K562 (cell line): ENCODE measurements around the gene CST2. TPM values are rescaled to one million over a fixed set of nuclear protein-coding genes. Genes with fewer than 3 reads are reported as not detected.
A peak's percentile ranks its signal among the peaks of the same experiment; 100 is the strongest.
"Not testable (repeated sequence)": the region's sequence is repeated elsewhere in the genome, so short reads cannot be mapped to it uniquely, and the experiment has no call there.

Source experiments
- ATAC-seq: fragments of 200-7000 bp; cut with Tn5 transposase; 3 replicates; pipeline ENCODE4 v1.9.1; 2020; ENCODE audit warnings: moderate library complexity
- BruUV-seq: library from RNA; stranded (reverse); fragments of 400-500 nt; replicated peaks from 2 replicates; lab custom pipeline; 2021; lab: Mats Ljungman, UMichigan
- CTCF ChIA-PET: fragments of 300-600 bp; formaldehyde crosslinking; extraction: SDS; loops from one replicate; lab custom pipeline; 2021; ENCODE audit warnings: low intra/inter-chr PET ratio; lab: Yijun Ruan, JAX
- POLR2A ChIA-PET: fragments of 300-600, 350-650 bp; sonication (Branson Sonifier 250); formaldehyde crosslinking; extraction: SDS; loops from one replicate; lab custom pipeline; 2021; ENCODE audit warnings: antibody characterized with exemption, inconsistent platforms; lab: Yijun Ruan, JAX
- DNase-seq, 4 experiments: peaks; one replicate each; pipeline versions ENCODE4 v3.0.0 to v3.0.0-alpha.2; 2011 to 2018; ENCODE audit warnings: low spot score in 3 of 4, mixed read lengths in 3 of 4; ENCODE audit errors: extremely low read depth in 1 of 4
- FAIRE-seq: peaks from 2 replicates; lab custom pipeline; 2011; peaks lifted over from hg19 to GRCh38; lab: Jason Lieb, UNC
- H2AFZ ChIP-seq: 2 replicates; pipeline ENCODE4 v1.6.0; 2011; ENCODE audit warnings: low read depth, low read length, control low read depth, inconsistent platforms
- H3K27ac ChIP-seq: fragments of 200-600 bp; 3 replicates; pipeline ENCODE4 v1.8.0; 2011; ENCODE audit warnings: low read depth, mild to moderate bottlenecking, control low read depth, inconsistent platforms, low read length, moderate library complexity, mixed read lengths; ENCODE audit errors: extremely low read depth
- H3K27me3 ChIP-seq, 2 experiments: fragments of 300-600 bp in 1 of 2; 2 replicates in 1 of 2; 3 replicates in 1 of 2; pipeline versions ENCODE4 v1.6.0 to v1.8.0; 2011; ENCODE audit warnings: inconsistent platforms in 2 of 2, low read length in 2 of 2, mild to moderate bottlenecking in 1 of 2, mixed read lengths in 1 of 2, moderate library complexity in 1 of 2; ENCODE audit not compliant: control insufficient read depth in 2 of 2, insufficient read depth in 2 of 2
- H3K36me3 ChIP-seq: fragments of 300-600 bp; 3 replicates; pipeline ENCODE4 v1.8.0; 2011; ENCODE audit warnings: mild to moderate bottlenecking, low read length, inconsistent platforms; ENCODE audit not compliant: control insufficient read depth, insufficient read depth
- H3K4me1 ChIP-seq, 2 experiments: fragments of 200-600 bp in 1 of 2; replicated peaks in 1 of 2; 2 replicates in 1 of 2; 3 replicates in 1 of 2; pipeline versions ENCODE4 v1.5.1 to v1.8.0; 2011; ENCODE audit warnings: inconsistent platforms in 2 of 2, low read length in 2 of 2, mild to moderate bottlenecking in 1 of 2, mixed read lengths in 1 of 2, moderate library complexity in 1 of 2; ENCODE audit not compliant: control insufficient read depth in 2 of 2, insufficient read depth in 2 of 2
- H3K4me2 ChIP-seq: 2 replicates; pipeline ENCODE4 v1.6.1; 2011; ENCODE audit warnings: low read length, control low read depth, inconsistent platforms, mixed read lengths; ENCODE audit not compliant: insufficient read depth
- H3K4me3 ChIP-seq: fragments of 200-600 bp; sonication (generic), shearing (Covaris generic); 2 replicates; pipeline ENCODE4 v1.5.1; 2016; ENCODE audit warnings: control low read depth, inconsistent platforms
- H3K79me2 ChIP-seq: fragments of 200-600 bp; 3 replicates; pipeline ENCODE4 v1.8.0; 2011; ENCODE audit warnings: low read length, inconsistent platforms; ENCODE audit not compliant: control insufficient read depth, insufficient read depth
- H3K9ac ChIP-seq, 2 experiments: 2 replicates each; pipeline versions ENCODE4 v1.6.0 to v1.6.1; 2011; ENCODE audit warnings: low read depth in 2 of 2, low read length in 2 of 2, control low read depth in 1 of 2, inconsistent platforms in 1 of 2, mild to moderate bottlenecking in 1 of 2, mixed read lengths in 1 of 2; ENCODE audit not compliant: insufficient read depth in 1 of 2
- H3K9me1 ChIP-seq: one replicate; pipeline ENCODE4 v1.6.0; 2011; ENCODE audit warnings: inconsistent platforms, mild to moderate bottlenecking, low read length, moderate library complexity; ENCODE audit not compliant: control insufficient read depth, insufficient read depth
- H3K9me3 ChIP-seq: replicated peaks from 2 replicates; pipeline ENCODE4 v1.5.1; 2011; ENCODE audit warnings: low read depth, low read length, inconsistent platforms; ENCODE audit not compliant: control insufficient read depth, insufficient read depth
- H4K20me1 ChIP-seq: replicated peaks from 2 replicates; pipeline ENCODE4 v1.6.1; 2011; ENCODE audit warnings: low read length, inconsistent platforms, mixed read lengths; ENCODE audit not compliant: control insufficient read depth, insufficient read depth
- C11orf30 ChIP-seq: fragments of 450-650 bp; IDR thresholded peaks from 2 replicates; pipeline ENCODE4 v1.6.1; 2016; ENCODE audit warnings: low read depth, mild to moderate bottlenecking
- ZNF316 ChIP-seq: fragments of 450-650 bp; IDR thresholded peaks from 2 replicates; pipeline ENCODE4 v1.6.1; 2016
- WGBS: fragments of 100-300 bp; shearing (Covaris generic); methylation state at CpG from one replicate; pipeline ENCODE4 v1.1.6; 2016; ENCODE audit warnings: low coverage, mixed read lengths; ENCODE audit not compliant: insufficient coverage; ENCODE audit errors: missing lambda C conversion rate; 5-methylcytosine and 5-hydroxymethylcytosine counted together
- in situ Hi-C: fragments of 300-500 bp; cut with MboI; formaldehyde crosslinking; loops from 4 replicates; pipeline ENCODE4 v1.15.0; 2018; ENCODE audit warnings: inconsistent platforms, mixed read lengths
- intact Hi-C: fragments of 100-400 bp; cut with micrococcal nuclease; formaldehyde crosslinking; loops from 2 replicates; pipeline ENCODE4 v1.14.2; 2022
- polyA plus RNA-seq, 8 experiments: library from polyadenylated mRNA; depleted of rRNA in 4 of 8; stranded (reverse) in 5 of 8; unstranded in 3 of 8; fragments of >200 nt; fragmentation: Nextera tagmentation in 2 of 8; fragmentation: Illumina TruSeq in 1 of 8; extraction: Ambion mirVana in 2 of 8; extraction: Trizol in 1 of 8; gene quantifications; 2 replicates each; pipeline versions ENCODE4 v1.2.1 to v1.2.3, GENCODE V29; 2011 to 2014; ENCODE audit warnings: inconsistent platforms in 1 of 8, missing spikeins in 1 of 8
- total RNA-seq, 7 experiments: library from RNA; depleted of rRNA in 6 of 7; stranded (reverse); fragments of >200 nt in 6 of 7; fragmentation: Illumina TruSeq in 2 of 7; extraction: Trizol in 2 of 7; gene quantifications; 2 replicates each; pipeline versions ENCODE4 v1.2.1 to v1.2.3, GENCODE V29; 2011 to 2021; ENCODE audit warnings: low replicate concordance in 1 of 7

The CST2 gene
- total and polyA plus RNA-seq, 9 of the 15 experiments (the other 6 are each of a cell fraction or from before 2014, with no cell fraction given) = not detected

DNA sequence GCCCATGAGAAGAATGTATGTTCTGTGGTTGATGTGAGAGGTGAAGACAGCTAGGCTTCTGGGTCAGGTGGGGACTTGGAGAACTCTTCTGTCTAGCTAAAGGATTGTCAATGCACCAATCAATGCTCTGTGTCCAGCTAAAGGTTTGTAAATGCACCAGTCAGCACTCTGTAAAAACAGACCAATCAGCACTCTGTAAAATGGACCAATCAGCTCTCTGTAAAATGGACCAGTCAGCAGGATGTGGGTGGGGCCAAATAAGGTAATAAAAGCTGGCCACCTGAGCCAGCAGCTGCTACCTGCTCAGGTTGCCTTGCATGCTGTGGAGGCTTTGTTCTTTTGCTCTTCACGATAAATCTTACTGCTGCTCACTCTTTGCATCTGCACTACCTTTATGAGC, 15.0 kb downstream of the CST2 start:
- H3K27ac ChIP-seq, H3K79me2 ChIP-seq, H3K4me2 ChIP-seq, FAIRE-seq, DNase-seq, H3K4me1 ChIP-seq, H3K27me3 ChIP-seq, H3K4me3 ChIP-seq, H4K20me1 ChIP-seq, BruUV-seq, ATAC-seq, in situ Hi-C loops, H3K9me1 ChIP-seq, H2AFZ ChIP-seq, H3K9ac ChIP-seq, POLR2A ChIA-PET, H3K9me3 ChIP-seq, intact Hi-C loops, H3K36me3 ChIP-seq, CTCF ChIA-PET: not testable (repeated sequence)
- 0% methylated on average over 1 of the region's 1 CpG for WGBS
- peak; percentile 6; the same call in 1 of the 2 replicates for TF ChIP-seq C11orf30
- TF ChIP-seq ZNF316 = peak; percentile 13; the same call in 1 of the 2 replicates

DNA sequence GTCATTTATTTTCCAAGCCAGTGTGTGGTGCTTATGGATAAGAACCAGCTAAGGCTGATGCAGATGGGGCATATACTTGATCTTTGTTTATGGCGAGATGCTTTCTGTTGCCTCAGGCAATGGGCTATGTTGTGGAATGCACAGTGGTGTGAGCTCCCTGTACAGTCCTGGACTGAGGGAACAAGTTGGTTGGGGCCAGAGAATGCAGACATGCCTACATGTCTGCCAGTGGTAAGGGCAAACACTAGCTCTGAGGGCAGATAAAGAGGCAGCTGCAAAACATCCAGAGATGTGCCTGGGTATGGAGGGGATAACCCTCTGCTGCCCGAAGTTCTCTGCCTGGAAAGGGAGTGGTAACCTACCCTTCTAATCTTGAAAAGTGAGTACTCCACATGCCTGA, 16.2 kb downstream of the CST2 start:
- H3K36me3 ChIP-seq, BruUV-seq, in situ Hi-C loops, H3K9ac ChIP-seq, H3K27ac ChIP-seq, H3K27me3 ChIP-seq, H3K4me3 ChIP-seq, intact Hi-C loops, CTCF ChIA-PET, H3K9me3 ChIP-seq, H3K4me1 ChIP-seq, H3K79me2 ChIP-seq, DNase-seq, ATAC-seq, H3K9me1 ChIP-seq, H3K4me2 ChIP-seq, POLR2A ChIA-PET, FAIRE-seq, H2AFZ ChIP-seq, H4K20me1 ChIP-seq: not testable (repeated sequence)
- WGBS = 0% methylated on average over 2 of the region's 2 CpGs
